ENCODE measurements around the gene ZNF646.

GRCh38 chr16:31108035-31108793 is 34.0 kb downstream of the ZNF646 start, which contains the start of gene BCKDK:
- no peak for TF ChIP-seq CTCF (IDR thresholded peaks at IDR 0.05)
- peak in 1 of 2 donors; percentile 49 for TF ChIP-seq POLR2A (IDR thresholded peaks at IDR 0.05)

Data from thyroid gland (tissue), 4 donors.